H9 (cell line): Measurements from ENCODE around the gene ZMAT5. TPM values are rescaled to one million over a fixed set of nuclear protein-coding genes. Genes with fewer than 3 reads are reported as not detected.

Experiments used
- DNase-seq: peaks from one replicate; pipeline ENCODE4 v3.0.0-alpha.2; 2017
- H2AFZ ChIP-seq: one replicate; pipeline ENCODE4 v1.6.1; 2013; ENCODE audit warnings: mild to moderate bottlenecking, low read length, control low read depth, moderate library complexity
- H2AK5ac ChIP-seq: 2 replicates; pipeline ENCODE4 v1.6.1; 2013; ENCODE audit warnings: low read length, control low read depth, mixed read lengths; ENCODE audit not compliant: insufficient read length
- H2BK120ac ChIP-seq: one replicate; pipeline ENCODE4 v1.6.1; 2013; ENCODE audit warnings: low read depth, mild to moderate bottlenecking, low read length, control low read depth, inconsistent platforms; ENCODE audit not compliant: poor library complexity, severe bottlenecking
- H2BK12ac ChIP-seq: 2 replicates; pipeline ENCODE4 v1.6.1; 2013; ENCODE audit warnings: low read length, control low read depth, mixed read lengths, low read depth; ENCODE audit not compliant: insufficient read length
- H2BK15ac ChIP-seq: 2 replicates; pipeline ENCODE4 v1.6.1; 2013; ENCODE audit warnings: low read depth, low read length, control low read depth
- H2BK20ac ChIP-seq: one replicate; pipeline ENCODE4 v1.6.1; 2013; ENCODE audit warnings: low read depth, mild to moderate bottlenecking, low read length, control low read depth, inconsistent platforms; ENCODE audit not compliant: poor library complexity, severe bottlenecking
- H2BK5ac ChIP-seq: 2 replicates; pipeline ENCODE4 v1.6.1; 2013; ENCODE audit warnings: low read length, control low read depth, mixed read lengths; ENCODE audit not compliant: insufficient read length
- H3K14ac ChIP-seq: 2 replicates; pipeline ENCODE4 v1.6.1; 2013; ENCODE audit warnings: low read length, control low read depth; ENCODE audit not compliant: insufficient read depth
- H3K18ac ChIP-seq: 2 replicates; pipeline ENCODE4 v1.6.1; 2013; ENCODE audit warnings: low read depth, mild to moderate bottlenecking, mixed read lengths, low read length, control low read depth; ENCODE audit not compliant: insufficient read length
- H3K23ac ChIP-seq: 2 replicates; pipeline ENCODE4 v1.6.1; 2013; ENCODE audit warnings: low read length, control low read depth, mixed read lengths, low read depth; ENCODE audit not compliant: insufficient read length
- H3K23me2 ChIP-seq: 2 replicates; pipeline ENCODE4 v1.6.1; 2013; ENCODE audit warnings: low read depth, mild to moderate bottlenecking, mixed read lengths, low read length, control low read depth; ENCODE audit not compliant: insufficient read length, poor library complexity, severe bottlenecking
- H3K27ac ChIP-seq: 2 replicates; pipeline ENCODE4 v1.5.1; 2013; ENCODE audit warnings: low read length, control low read depth, mixed read lengths, low read depth; ENCODE audit not compliant: insufficient read length
- H3K27me3 ChIP-seq: 2 replicates; pipeline ENCODE4 v1.6.1; 2013; ENCODE audit warnings: low read length, control low read depth, inconsistent platforms; ENCODE audit not compliant: insufficient read depth
- H3K4ac ChIP-seq: 2 replicates; pipeline ENCODE4 v1.6.1; 2013; ENCODE audit warnings: low read depth, mild to moderate bottlenecking, control low read depth, inconsistent platforms, low read length, moderate library complexity
- H3K4me1 ChIP-seq: 2 replicates; pipeline ENCODE4 v1.6.1; 2013; ENCODE audit warnings: low read length, control low read depth, inconsistent platforms; ENCODE audit not compliant: insufficient read depth
- H3K4me2 ChIP-seq: 2 replicates; pipeline ENCODE4 v1.6.1; 2013; ENCODE audit warnings: low read length, control low read depth, mixed read lengths; ENCODE audit not compliant: insufficient read length, insufficient read depth
- H3K56ac ChIP-seq: 2 replicates; pipeline ENCODE4 v1.6.1; 2013; ENCODE audit warnings: low read depth, mild to moderate bottlenecking, mixed read lengths, low read length, control low read depth; ENCODE audit not compliant: insufficient read length
- H3K79me1 ChIP-seq: 2 replicates; pipeline ENCODE4 v1.6.1; 2013; ENCODE audit warnings: low read depth, mild to moderate bottlenecking, moderate library complexity, low read length, control low read depth, inconsistent platforms; ENCODE audit not compliant: insufficient read depth, poor library complexity, severe bottlenecking
- H3K79me2 ChIP-seq: 2 replicates; pipeline ENCODE4 v1.6.1; 2013; ENCODE audit warnings: low read length, control low read depth, inconsistent platforms; ENCODE audit not compliant: insufficient read depth
- H3K9ac ChIP-seq: 2 replicates; pipeline ENCODE4 v1.6.1; 2013; ENCODE audit warnings: low read length, control low read depth, mixed read lengths; ENCODE audit not compliant: insufficient read length; ENCODE audit errors: extremely low read depth
- H3K9me3 ChIP-seq: one replicate; pipeline ENCODE4 v1.6.1; 2013; ENCODE audit warnings: low read depth, low read length, inconsistent platforms; ENCODE audit not compliant: control insufficient read depth
- H3T11ph ChIP-seq: one replicate; pipeline ENCODE4 v1.6.1; 2013; ENCODE audit warnings: mild to moderate bottlenecking, low read length, control low read depth, inconsistent platforms
- H4K20me1 ChIP-seq: one replicate; pipeline ENCODE4 v1.6.1; 2013; ENCODE audit not compliant: control insufficient read depth, insufficient read length, insufficient read depth
- H4K5ac ChIP-seq: 2 replicates; pipeline ENCODE4 v1.6.1; 2013; ENCODE audit warnings: low read depth, mild to moderate bottlenecking, mixed read lengths, low read length, control low read depth; ENCODE audit not compliant: insufficient read length
- H4K8ac ChIP-seq: replicated peaks from 2 replicates; pipeline ENCODE4 v1.6.1; 2013; ENCODE audit warnings: low read length, control low read depth, mixed read lengths, low read depth; ENCODE audit not compliant: insufficient read length
- H4K91ac ChIP-seq: 2 replicates; pipeline ENCODE4 v1.6.1; 2013; ENCODE audit warnings: low read depth, mild to moderate bottlenecking, moderate library complexity, mixed read lengths, low read length, control low read depth; ENCODE audit not compliant: insufficient read length
- H3K27ac Mint-ChIP-seq, 3 experiments: 2 replicates in 2 of 3; 3 replicates in 1 of 3; pipeline ENCODE4 v1.8.0; 2020 to 2021; ENCODE audit warnings: mixed read lengths in 3 of 3, mild to moderate bottlenecking in 1 of 3, moderate library complexity in 1 of 3
- H3K27me3 Mint-ChIP-seq: 2 replicates; pipeline ENCODE4 v1.8.0; 2021; ENCODE audit warnings: low read depth, mild to moderate bottlenecking, moderate library complexity, mixed read lengths
- H3K36me3 Mint-ChIP-seq, 3 experiments: 2 replicates in 2 of 3; 3 replicates in 1 of 3; pipeline ENCODE4 v1.8.0; 2020 to 2021; ENCODE audit warnings: low read depth in 3 of 3, mixed read lengths in 3 of 3; ENCODE audit not compliant: insufficient read depth in 1 of 3
- H3K4me1 Mint-ChIP-seq, 2 experiments: 2 replicates each; pipeline ENCODE4 v1.8.0; 2020; ENCODE audit warnings: mixed read lengths in 2 of 2
- H3K4me3 Mint-ChIP-seq, 2 experiments: 2 replicates in 1 of 2; 3 replicates in 1 of 2; pipeline ENCODE4 v1.8.0; 2020 to 2021; ENCODE audit warnings: mild to moderate bottlenecking in 2 of 2, mixed read lengths in 2 of 2, moderate library complexity in 1 of 2
- H3K9me3 Mint-ChIP-seq, 2 experiments: 2 replicates in 1 of 2; 3 replicates in 1 of 2; pipeline ENCODE4 v1.8.0; 2020; ENCODE audit warnings: mild to moderate bottlenecking in 2 of 2, mixed read lengths in 2 of 2, moderate library complexity in 1 of 2
- WGBS: extraction: QIAGEN DNeasy Blood & Tissue Kit; methylation state at CpG from one replicate; pipeline ENCODE4 v1.1.7; 2013; ENCODE audit warnings: missing lambda C conversion rate, low lambda C conversion rate, mixed read lengths; ENCODE audit not compliant: insufficient read length; ENCODE audit errors: extremely low coverage; 5-methylcytosine and 5-hydroxymethylcytosine counted together
- total RNA-seq: library from RNA; stranded (reverse); gene quantifications from 2 replicates; pipeline ENCODE4 v1.2.1, GENCODE V29; 2021
- TF ChIP-seq, protein P1 (sequence below): fragments of 200-600 bp; sonication (generic); conservative IDR thresholded peaks from 3 replicates; pipeline ENCODE4 v1.8.0; 2021; ENCODE audit warnings: antibody characterized with exemption, mild to moderate bottlenecking

Gene ZMAT5
- total RNA-seq, 1 experiment from 2014 or later: 13.9 TPM

DNA sequence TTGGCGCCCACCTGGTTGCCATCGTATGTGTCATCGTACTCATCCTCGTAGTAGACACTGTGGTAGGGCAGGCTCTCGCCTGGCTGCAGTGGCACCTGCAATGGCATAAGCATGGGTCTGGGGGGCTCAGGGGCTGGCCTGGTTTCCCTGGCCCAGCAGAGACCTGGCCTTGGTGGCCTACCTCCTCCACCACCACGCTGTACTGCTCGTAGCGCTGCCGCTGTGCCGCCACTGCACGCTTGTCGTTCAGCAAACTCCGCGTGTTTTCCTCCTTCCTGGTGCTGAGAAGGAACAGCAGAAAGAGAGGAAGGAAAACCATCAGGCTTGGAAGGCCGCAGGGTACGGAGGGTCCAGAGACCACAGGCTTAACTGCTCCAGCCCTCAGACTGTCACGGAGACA, 26.6 kb upstream of the ZMAT5 start:
- H3T11ph ChIP-seq: no peak overlapping the region
- H3K4me2 ChIP-seq: no peak overlapping the region
- no peaks in the 10 kb centered on the region for H3K27me3 Mint-ChIP-seq
- H3K18ac ChIP-seq: no peak overlapping the region
- no peak overlapping the region for H2AK5ac ChIP-seq
- H2BK12ac ChIP-seq: no peak overlapping the region
- no peaks in the 10 kb centered on the region for H3K4me1 Mint-ChIP-seq
- no peak overlapping the region for H3K9ac ChIP-seq
- no peaks in the 10 kb centered on the region for H3K9me3 Mint-ChIP-seq
- no peak overlapping the region for H2BK120ac ChIP-seq
- H2AFZ ChIP-seq: no peak overlapping the region
- H4K5ac ChIP-seq: no peak overlapping the region
- TF ChIP-seq, protein P1, sequence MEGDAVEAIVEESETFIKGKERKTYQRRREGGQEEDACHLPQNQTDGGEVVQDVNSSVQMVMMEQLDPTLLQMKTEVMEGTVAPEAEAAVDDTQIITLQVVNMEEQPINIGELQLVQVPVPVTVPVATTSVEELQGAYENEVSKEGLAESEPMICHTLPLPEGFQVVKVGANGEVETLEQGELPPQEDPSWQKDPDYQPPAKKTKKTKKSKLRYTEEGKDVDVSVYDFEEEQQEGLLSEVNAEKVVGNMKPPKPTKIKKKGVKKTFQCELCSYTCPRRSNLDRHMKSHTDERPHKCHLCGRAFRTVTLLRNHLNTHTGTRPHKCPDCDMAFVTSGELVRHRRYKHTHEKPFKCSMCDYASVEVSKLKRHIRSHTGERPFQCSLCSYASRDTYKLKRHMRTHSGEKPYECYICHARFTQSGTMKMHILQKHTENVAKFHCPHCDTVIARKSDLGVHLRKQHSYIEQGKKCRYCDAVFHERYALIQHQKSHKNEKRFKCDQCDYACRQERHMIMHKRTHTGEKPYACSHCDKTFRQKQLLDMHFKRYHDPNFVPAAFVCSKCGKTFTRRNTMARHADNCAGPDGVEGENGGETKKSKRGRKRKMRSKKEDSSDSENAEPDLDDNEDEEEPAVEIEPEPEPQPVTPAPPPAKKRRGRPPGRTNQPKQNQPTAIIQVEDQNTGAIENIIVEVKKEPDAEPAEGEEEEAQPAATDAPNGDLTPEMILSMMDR: no peak
- no CpG with 5 or more reads among the region's 17 CpGs for WGBS
- H3K4me1 ChIP-seq: no peaks in the 10 kb centered on the region
- H4K8ac ChIP-seq: no peak overlapping the region
- H3K27me3 ChIP-seq: no peaks in the 10 kb centered on the region
- H3K23me2 ChIP-seq: no peaks in the 10 kb centered on the region
- no peak overlapping the region for H3K56ac ChIP-seq
- H3K23ac ChIP-seq: no peak overlapping the region
- no peaks in the 10 kb centered on the region for H3K79me1 ChIP-seq
- H3K14ac ChIP-seq: no peak overlapping the region
- H3K27ac Mint-ChIP-seq: no peak overlapping the region; a peak in 1 of 7 replicates
- no peaks in the 10 kb centered on the region for H3K79me2 ChIP-seq
- no peak overlapping the region for H3K27ac ChIP-seq
- peaks cover 3 to 61% (median 21%) of the 10 kb centered on the region in 3 experiments; a peak in 6 of 7 replicates for H3K36me3 Mint-ChIP-seq
- no peak overlapping the region for H2BK15ac ChIP-seq
- H2BK20ac ChIP-seq: no peak overlapping the region
- no peaks in the 10 kb centered on the region for H3K9me3 ChIP-seq
- no peak overlapping the region for H4K91ac ChIP-seq
- no peak overlapping the region for H3K4ac ChIP-seq
- DNase-seq: no peak
- no peaks in the 10 kb centered on the region for H4K20me1 ChIP-seq
- H2BK5ac ChIP-seq: no peak overlapping the region
- H3K4me3 Mint-ChIP-seq: no peak overlapping the region
